D721Med (cell line): Measurements from ENCODE around the gene MRC2.

ENCODE experiments used
- DNase-seq: peaks from one replicate; pipeline ENCODE4 v3.0.0; 2011; ENCODE audit warnings: low spot score; ENCODE audit not compliant: insufficient read length
- FAIRE-seq: peaks from 2 replicates; lab custom pipeline; 2011; peaks lifted over from hg19 to GRCh38; lab: Jason Lieb, UNC
- CTCF ChIP-seq: IDR thresholded peaks from 2 replicates; pipeline ENCODE4 v1.5.1; 2012; ENCODE audit warnings: mild to moderate bottlenecking, control low read depth; ENCODE audit not compliant: insufficient read depth; ENCODE audit errors: missing control alignments

MRC2 gene

GRCh38 chr17:62631086-62631935, 3.8 kb downstream of the MRC2 start:
- no peak for TF ChIP-seq CTCF
- FAIRE-seq (no peak), DNase-seq (no peak)

- DNase-seq: no peak
- no peak for TF ChIP-seq CTCF
- FAIRE-seq: no peak
Observed at GRCh38 chr17:62631936-62632924, 4.8 kb downstream of the MRC2 start.

GRCh38 chr17:62637809-62638208, 10.3 kb downstream of the MRC2 start:
- FAIRE-seq (no peak), DNase-seq (no peak)
- no peak for TF ChIP-seq CTCF

GRCh38 chr17:62641153-62641552, 13.7 kb downstream of the MRC2 start:
- no peak for TF ChIP-seq CTCF
- no peak for FAIRE-seq
- no peak for DNase-seq

- DNase-seq: no peak
- no peak for TF ChIP-seq CTCF
- no peak for FAIRE-seq
Observed at GRCh38 chr17:62641951-62642350, 14.5 kb downstream of the MRC2 start.

- FAIRE-seq (no peak), DNase-seq (no peak)
- TF ChIP-seq CTCF: no peak
Observed at GRCh38 chr17:62643496-62643895, 16.0 kb downstream of the MRC2 start.
